Fibroblast of mammary gland (primary cell): ENCODE data around the gene GPR137.

Experiments
- DNase-seq: peaks from one replicate; pipeline ENCODE4 v3.0.0-alpha.2; 2010; ENCODE audit warnings: low read depth
- H3K4me3 ChIP-seq: 2 replicates; pipeline ENCODE4 v1.5.1; 2011; ENCODE audit warnings: low read depth, mild to moderate bottlenecking, low read length, moderate library complexity; ENCODE audit not compliant: control insufficient read depth
- TF ChIP-seq, protein P1 (sequence below): conservative IDR thresholded peaks from 2 replicates; pipeline ENCODE4 v1.5.1; 2011; ENCODE audit warnings: low read depth, low read length, inconsistent platforms; ENCODE audit not compliant: control insufficient read depth, insufficient read depth

GPR137 gene

GRCh38 chr11:64264371-64264852 is 21.2 kb upstream of the GPR137 start:
- TF ChIP-seq, protein P1, sequence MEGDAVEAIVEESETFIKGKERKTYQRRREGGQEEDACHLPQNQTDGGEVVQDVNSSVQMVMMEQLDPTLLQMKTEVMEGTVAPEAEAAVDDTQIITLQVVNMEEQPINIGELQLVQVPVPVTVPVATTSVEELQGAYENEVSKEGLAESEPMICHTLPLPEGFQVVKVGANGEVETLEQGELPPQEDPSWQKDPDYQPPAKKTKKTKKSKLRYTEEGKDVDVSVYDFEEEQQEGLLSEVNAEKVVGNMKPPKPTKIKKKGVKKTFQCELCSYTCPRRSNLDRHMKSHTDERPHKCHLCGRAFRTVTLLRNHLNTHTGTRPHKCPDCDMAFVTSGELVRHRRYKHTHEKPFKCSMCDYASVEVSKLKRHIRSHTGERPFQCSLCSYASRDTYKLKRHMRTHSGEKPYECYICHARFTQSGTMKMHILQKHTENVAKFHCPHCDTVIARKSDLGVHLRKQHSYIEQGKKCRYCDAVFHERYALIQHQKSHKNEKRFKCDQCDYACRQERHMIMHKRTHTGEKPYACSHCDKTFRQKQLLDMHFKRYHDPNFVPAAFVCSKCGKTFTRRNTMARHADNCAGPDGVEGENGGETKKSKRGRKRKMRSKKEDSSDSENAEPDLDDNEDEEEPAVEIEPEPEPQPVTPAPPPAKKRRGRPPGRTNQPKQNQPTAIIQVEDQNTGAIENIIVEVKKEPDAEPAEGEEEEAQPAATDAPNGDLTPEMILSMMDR: no peak
- no peak for DNase-seq
- H3K4me3 ChIP-seq: no peak overlapping the region

DNA sequence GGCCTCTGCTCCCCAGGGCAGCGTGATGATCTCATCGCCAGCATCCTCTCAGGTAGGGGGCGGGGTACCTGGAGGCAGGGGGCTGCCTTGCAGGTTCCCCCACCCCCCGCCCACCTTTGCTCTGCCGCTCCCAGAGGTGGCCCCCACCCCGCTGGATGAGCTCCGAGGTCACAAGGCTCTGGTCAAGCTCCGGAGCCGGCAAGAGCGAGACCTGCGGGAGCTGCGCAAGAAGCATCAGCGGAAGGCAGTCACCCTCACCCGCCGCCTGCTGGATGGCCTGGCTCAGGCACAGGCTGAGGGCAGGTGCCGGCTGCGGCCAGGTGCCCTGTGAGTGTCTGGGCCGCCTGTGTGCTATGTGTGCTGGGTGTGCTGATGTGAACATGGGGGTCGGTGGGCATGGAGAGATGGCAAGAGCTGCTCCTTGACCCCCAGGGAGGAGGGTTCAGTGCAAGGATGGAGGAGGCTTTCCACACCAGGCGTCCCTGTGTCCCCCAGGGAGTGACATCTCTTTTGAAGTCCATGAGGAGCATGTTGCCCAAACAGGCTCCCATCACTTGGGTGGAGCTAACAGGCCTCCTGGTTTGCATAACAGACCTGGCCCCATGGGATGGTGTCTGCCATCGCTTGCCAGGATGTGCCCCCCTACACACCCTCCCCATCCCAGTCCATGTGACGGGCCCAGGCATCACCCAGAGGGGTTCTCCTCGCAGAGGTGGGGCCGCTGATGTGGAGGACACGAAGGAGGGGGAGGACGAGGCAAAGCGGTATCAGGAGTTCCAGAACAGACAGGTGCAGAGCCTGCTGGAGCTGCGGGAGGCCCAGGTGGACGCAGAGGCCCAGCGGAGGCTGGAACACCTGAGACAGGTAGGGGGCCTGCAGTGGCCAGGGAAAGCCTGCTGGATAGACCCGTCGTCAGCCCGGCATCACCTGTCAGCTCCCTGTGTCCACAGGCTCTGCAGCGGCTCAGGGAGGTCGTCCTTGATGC is 20.2 kb upstream of the GPR137 start:
- TF ChIP-seq, protein P1: no peak
- H3K4me3 ChIP-seq: no peak overlapping the region
- DNase-seq: no peak

- TF ChIP-seq, protein P1: no peak
- H3K4me3 ChIP-seq: no peak overlapping the region
- peak; percentile 68 for DNase-seq
Measured at GRCh38 chr11:64266339-64266738, 19.3 kb upstream of the GPR137 start.

GRCh38 chr11:64267207-64267945 is 18.3 kb upstream of the GPR137 start:
- DNase-seq: peak; percentile 28
- TF ChIP-seq, protein P1: no peak
- H3K4me3 ChIP-seq: no peak overlapping the region

DNA sequence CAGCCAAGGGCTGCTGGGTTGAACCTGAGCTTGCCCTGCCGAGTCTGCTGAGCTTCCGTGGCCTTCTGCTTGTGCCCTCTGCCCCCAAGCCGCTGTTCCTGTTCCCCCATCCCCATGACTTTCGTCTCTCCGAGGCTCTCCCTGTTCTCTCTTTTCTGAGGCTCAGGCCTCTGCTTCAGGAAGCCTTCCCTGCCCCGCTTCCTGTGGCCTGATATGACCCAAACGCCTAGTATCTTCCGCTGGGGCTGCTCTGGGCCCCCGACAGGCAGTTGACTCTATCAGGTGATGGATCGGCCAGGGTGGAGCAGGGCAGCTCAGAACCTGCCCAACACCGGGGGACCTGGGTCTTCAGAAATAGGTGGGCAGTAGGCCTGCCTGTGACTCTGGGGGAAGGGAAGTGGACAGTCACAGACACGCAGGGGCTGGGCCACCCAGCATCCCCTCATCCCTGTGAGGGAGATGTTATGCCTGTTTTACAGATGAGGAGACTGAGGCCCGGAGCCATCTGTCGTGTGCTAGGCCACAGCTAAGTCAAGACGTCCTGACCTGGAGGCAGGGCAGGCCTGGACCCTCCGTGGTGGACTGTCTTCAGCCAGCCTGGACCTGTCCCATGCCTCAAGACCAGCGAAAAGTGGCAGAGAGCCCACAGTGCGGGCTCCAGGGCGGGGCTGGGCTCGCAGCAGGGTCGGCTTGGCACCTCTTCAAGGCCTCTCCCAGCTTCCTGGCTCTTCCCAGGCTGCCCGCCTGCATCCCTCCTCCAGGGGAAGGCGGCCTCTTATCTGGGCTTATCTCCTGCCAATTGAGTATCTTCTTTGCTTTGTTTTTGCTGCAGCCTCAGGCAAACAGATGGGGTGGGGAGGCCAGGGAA is 17.4 kb upstream of the GPR137 start:
- no peak for DNase-seq
- H3K4me3 ChIP-seq: peak overlapping the region; percentile 57
- TF ChIP-seq, protein P1: no peak
